SK-N-SH treated with all-trans-retinoic acid at 6 μM for 48 hours (cell line): ENCODE measurements around the gene PICK1.
"Not testable (repeated sequence)": the region's sequence is repeated elsewhere in the genome, so short reads cannot be mapped to it uniquely, and the experiment has no call there.

ENCODE experiments used
- ATAC-seq: fragments of 200-7000 bp; cut with Tn5 transposase; 3 replicates; pipeline ENCODE4 v1.9.1; 2020; ENCODE audit warnings: mild to moderate bottlenecking, moderate library complexity
- ARNTL ChIP-seq: fragments of 450-650 bp; formaldehyde crosslinking; IDR thresholded peaks from 2 replicates; pipeline ENCODE4 v1.5.0; 2020; ENCODE audit warnings: low read depth, mild to moderate bottlenecking, moderate library complexity, borderline replicate concordance
- BACH2 ChIP-seq: fragments of 250-450 bp; sonication (Bioruptor Pico); IDR thresholded peaks from 2 replicates; pipeline ENCODE4 v1.9.0; 2021; ENCODE audit warnings: mild to moderate bottlenecking, borderline replicate concordance
- CSDC2 ChIP-seq: fragments of 250-450 bp; sonication (Bioruptor Pico); IDR thresholded peaks from 2 replicates; pipeline ENCODE4 v1.5.0; 2020; ENCODE audit warnings: mild to moderate bottlenecking, moderate library complexity
- ESRRG ChIP-seq: fragments of 250-450 bp; sonication (Bioruptor Pico); IDR thresholded peaks from 2 replicates; pipeline ENCODE4 v1.6.1; 2021; ENCODE audit warnings: mild to moderate bottlenecking
- GLIS3 ChIP-seq: fragments of 250-450 bp; sonication (Bioruptor Pico); IDR thresholded peaks from 2 replicates; pipeline ENCODE4 v1.5.0; 2020; ENCODE audit warnings: mild to moderate bottlenecking, moderate library complexity
- ISL1 ChIP-seq: fragments of 250-450 bp; sonication (Bioruptor Pico); IDR thresholded peaks from 2 replicates; pipeline ENCODE4 v2.1.2; 2022; ENCODE audit warnings: mild to moderate bottlenecking, moderate library complexity
- OSR1 ChIP-seq: fragments of 250-450 bp; sonication (Bioruptor Pico); IDR thresholded peaks from 2 replicates; pipeline ENCODE4 v1.8.0; 2022; ENCODE audit warnings: moderate library complexity, mild to moderate bottlenecking, inconsistent platforms
- PATZ1 ChIP-seq: fragments of 250-450 bp; sonication (Bioruptor Pico); IDR thresholded peaks from 2 replicates; pipeline ENCODE4 v1.8.0; 2020; ENCODE audit warnings: mild to moderate bottlenecking, moderate library complexity, borderline replicate concordance
- POU6F1 ChIP-seq: fragments of 250-450 bp; sonication (Bioruptor Pico); IDR thresholded peaks from 2 replicates; pipeline ENCODE4 v1.8.0; 2021; ENCODE audit warnings: low read depth, mild to moderate bottlenecking, moderate library complexity, borderline replicate concordance
- PPARA ChIP-seq: fragments of 250-450 bp; sonication (Bioruptor Pico); IDR thresholded peaks from 2 replicates; pipeline ENCODE4 v1.5.0; 2020; ENCODE audit warnings: mild to moderate bottlenecking, borderline replicate concordance
- RARB ChIP-seq: fragments of 250-450 bp; sonication (Bioruptor Pico); IDR thresholded peaks from 2 replicates; pipeline ENCODE4 v1.8.0; 2021; ENCODE audit warnings: mild to moderate bottlenecking, moderate library complexity
- SNAI2 ChIP-seq: fragments of 250-450 bp; sonication (Bioruptor Pico); IDR thresholded peaks from 2 replicates; pipeline ENCODE4 v1.5.0; 2020; ENCODE audit warnings: mild to moderate bottlenecking, moderate library complexity
- TCF4 ChIP-seq: fragments of 250-450 bp; sonication (Bioruptor Pico); IDR thresholded peaks from 2 replicates; pipeline ENCODE4 v1.8.0; 2021; ENCODE audit warnings: mild to moderate bottlenecking, moderate library complexity, borderline replicate concordance
- TOX ChIP-seq: fragments of 250-450 bp; sonication (Bioruptor Pico); IDR thresholded peaks from 2 replicates; pipeline ENCODE4 v1.8.0; 2021; ENCODE audit warnings: mild to moderate bottlenecking, moderate library complexity, borderline replicate concordance
- TSHZ2 ChIP-seq: fragments of 250-450 bp; sonication (Bioruptor Pico); IDR thresholded peaks from 2 replicates; pipeline ENCODE4 v1.5.0; 2020; ENCODE audit warnings: mild to moderate bottlenecking, moderate library complexity
- ZC3H10 ChIP-seq: fragments of 250-450 bp; sonication (Bioruptor Pico); IDR thresholded peaks from 2 replicates; pipeline ENCODE4 v1.5.1; 2021; ENCODE audit warnings: mild to moderate bottlenecking, moderate library complexity
- ZFP30 ChIP-seq: fragments of 450-650 bp; formaldehyde crosslinking; IDR thresholded peaks from 2 replicates; pipeline ENCODE4 v1.5.0; 2022; ENCODE audit warnings: mild to moderate bottlenecking, moderate library complexity
- ZNF565 ChIP-seq: fragments of 450-650 bp; formaldehyde crosslinking; conservative IDR thresholded peaks from 2 replicates; pipeline ENCODE4 v1.5.0; 2020; ENCODE audit warnings: low read depth, mild to moderate bottlenecking, moderate library complexity
- ZNF70 ChIP-seq: fragments of 450-650 bp; formaldehyde crosslinking; IDR thresholded peaks from 2 replicates; pipeline ENCODE4 v1.5.0; 2020; ENCODE audit warnings: mild to moderate bottlenecking, moderate library complexity
- ZNF8 ChIP-seq: fragments of 450-650 bp; formaldehyde crosslinking; IDR thresholded peaks from 2 replicates; pipeline ENCODE4 v1.5.0; 2020; ENCODE audit warnings: mild to moderate bottlenecking, moderate library complexity
- TF ChIP-seq, protein P1 (sequence below): fragments of 250-450 bp; sonication (Bioruptor Pico); IDR thresholded peaks from 2 replicates; pipeline ENCODE4 v1.5.1; 2021; ENCODE audit warnings: mild to moderate bottlenecking, moderate library complexity
- TF ChIP-seq, protein P2 (sequence below): fragments of 250-450 bp; sonication (Bioruptor Pico); IDR thresholded peaks from 2 replicates; pipeline ENCODE4 v1.5.1; 2020; ENCODE audit warnings: low read depth, mild to moderate bottlenecking, moderate library complexity

Gene PICK1

DNA sequence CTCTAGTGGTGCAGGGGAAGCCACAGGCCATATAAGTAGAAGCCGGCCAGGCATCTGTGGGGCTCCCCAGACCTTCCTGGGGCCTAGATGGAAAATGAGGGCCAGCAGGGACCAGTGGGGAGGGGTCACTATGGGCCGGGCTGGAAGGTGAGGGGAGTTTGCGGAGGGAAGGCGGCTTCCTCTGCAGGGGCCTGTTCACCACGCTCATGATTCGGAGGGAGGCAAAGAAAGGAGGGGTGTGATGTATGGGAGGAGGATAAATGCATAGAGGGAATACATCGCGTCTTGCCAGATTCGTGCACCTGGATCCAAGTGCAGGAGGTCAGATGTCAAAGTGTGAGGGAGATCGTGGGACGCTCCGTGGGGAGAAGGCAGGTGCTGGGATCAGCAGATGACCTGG is 19.9 kb downstream of the PICK1 start (continued):
- TF ChIP-seq POU6F1 (CRISPR knock-in tag) (no peak), ISL1 (CRISPR knock-in tag) (no peak), TOX (CRISPR knock-in tag) (no peak), ARNTL (no peak), SNAI2 (no peak), OSR1 (CRISPR knock-in tag) (no peak), RARB (CRISPR knock-in tag) (no peak), TCF4 (CRISPR knock-in tag) (no peak)
- TF ChIP-seq, protein P1, sequence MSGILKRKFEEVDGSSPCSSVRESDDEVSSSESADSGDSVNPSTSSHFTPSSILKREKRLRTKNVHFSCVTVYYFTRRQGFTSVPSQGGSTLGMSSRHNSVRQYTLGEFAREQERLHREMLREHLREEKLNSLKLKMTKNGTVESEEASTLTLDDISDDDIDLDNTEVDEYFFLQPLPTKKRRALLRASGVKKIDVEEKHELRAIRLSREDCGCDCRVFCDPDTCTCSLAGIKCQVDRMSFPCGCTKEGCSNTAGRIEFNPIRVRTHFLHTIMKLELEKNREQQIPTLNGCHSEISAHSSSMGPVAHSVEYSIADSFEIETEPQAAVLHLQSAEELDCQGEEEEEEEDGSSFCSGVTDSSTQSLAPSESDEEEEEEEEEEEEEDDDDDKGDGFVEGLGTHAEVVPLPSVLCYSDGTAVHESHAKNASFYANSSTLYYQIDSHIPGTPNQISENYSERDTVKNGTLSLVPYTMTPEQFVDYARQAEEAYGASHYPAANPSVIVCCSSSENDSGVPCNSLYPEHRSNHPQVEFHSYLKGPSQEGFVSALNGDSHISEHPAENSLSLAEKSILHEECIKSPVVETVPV (CRISPR knock-in tag), result no peak
- TF ChIP-seq, all 23 proteins: peak for 0

- no peak for ATAC-seq
- no peak for TF ChIP-seq ZNF8
- no peak for TF ChIP-seq OSR1 (CRISPR knock-in tag)
- no peak for TF ChIP-seq RARB (CRISPR knock-in tag)
- no peak for TF ChIP-seq ZC3H10 (CRISPR knock-in tag)
- TF ChIP-seq, protein P1 (CRISPR knock-in tag), result no peak
- no peak for TF ChIP-seq ESRRG (CRISPR knock-in tag)
- TF ChIP-seq PATZ1 (CRISPR knock-in tag), result no peak
- TF ChIP-seq CSDC2 (CRISPR knock-in tag), result no peak
- no peak for TF ChIP-seq TOX (CRISPR knock-in tag)
- no peak for TF ChIP-seq GLIS3 (CRISPR knock-in tag)
- no peak for TF ChIP-seq ZNF70 (CRISPR knock-in tag)
Measured at GRCh38 chr22:38077595-38077994, 20.4 kb downstream of the PICK1 start.

- ATAC-seq, result no peak
- TF ChIP-seq RARB (CRISPR knock-in tag) (no peak), ZNF8 (no peak), ZNF565 (CRISPR knock-in tag) (no peak), ARNTL (no peak), TCF4 (CRISPR knock-in tag) (no peak), TSHZ2 (CRISPR knock-in tag) (no peak), BACH2 (CRISPR knock-in tag) (no peak), OSR1 (CRISPR knock-in tag) (no peak), PPARA (CRISPR knock-in tag) (no peak), ZFP30 (CRISPR knock-in tag) (no peak), ISL1 (CRISPR knock-in tag) (no peak), ZC3H10 (CRISPR knock-in tag) (no peak), ZNF70 (CRISPR knock-in tag) (no peak), ESRRG (CRISPR knock-in tag) (no peak), CSDC2 (CRISPR knock-in tag) (no peak)
- TF ChIP-seq, protein P1 (CRISPR knock-in tag), result no peak
- TF ChIP-seq, protein P2, sequence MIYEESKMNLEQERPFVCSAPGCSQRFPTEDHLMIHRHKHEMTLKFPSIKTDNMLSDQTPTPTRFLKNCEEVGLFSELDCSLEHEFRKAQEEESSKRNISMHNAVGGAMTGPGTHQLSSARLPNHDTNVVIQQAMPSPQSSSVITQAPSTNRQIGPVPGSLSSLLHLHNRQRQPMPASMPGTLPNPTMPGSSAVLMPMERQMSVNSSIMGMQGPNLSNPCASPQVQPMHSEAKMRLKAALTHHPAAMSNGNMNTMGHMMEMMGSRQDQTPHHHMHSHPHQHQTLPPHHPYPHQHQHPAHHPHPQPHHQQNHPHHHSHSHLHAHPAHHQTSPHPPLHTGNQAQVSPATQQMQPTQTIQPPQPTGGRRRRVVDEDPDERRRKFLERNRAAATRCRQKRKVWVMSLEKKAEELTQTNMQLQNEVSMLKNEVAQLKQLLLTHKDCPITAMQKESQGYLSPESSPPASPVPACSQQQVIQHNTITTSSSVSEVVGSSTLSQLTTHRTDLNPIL, result no peak
Measured at GRCh38 chr22:38078046-38078840, 21.0 kb downstream of the PICK1 start.

GRCh38 chr22:38079208-38079607 is 22.0 kb downstream of the PICK1 start:
- ATAC-seq, result not testable (repeated sequence)
